OCI-LY1 (cell line): ENCODE data around the gene TRIM7.

Experiments
- H2AFZ ChIP-seq: fragments of 200-600 bp; sonication (generic), shearing (Covaris generic); 2 replicates; pipeline ENCODE4 v1.6.0; 2014; ENCODE audit warnings: antibody characterized with exemption, mild to moderate bottlenecking, low read length
- H3F3A ChIP-seq: fragments of 200-600 bp; sonication (generic), shearing (Covaris generic); 2 replicates; pipeline ENCODE4 v1.6.0; 2014; ENCODE audit warnings: mild to moderate bottlenecking, antibody characterized with exemption, low read length, moderate library complexity; ENCODE audit not compliant: insufficient read depth
- H3K27ac ChIP-seq: fragments of 200-600 bp; sonication (generic); 2 replicates; pipeline ENCODE4 v1.5.1; 2014; ENCODE audit warnings: low read length, mixed run types, mild to moderate bottlenecking, low read depth; ENCODE audit not compliant: poor library complexity, severe bottlenecking
- H3K27me3 ChIP-seq: fragments of 200-600 bp; sonication (generic); 2 replicates; pipeline ENCODE4 v1.6.0; 2014; ENCODE audit warnings: antibody characterized with exemption, mild to moderate bottlenecking, low read length, moderate library complexity; ENCODE audit not compliant: insufficient read depth
- H3K36me3 ChIP-seq: fragments of 200-600 bp; sonication (generic); 2 replicates; pipeline ENCODE4 v1.6.1; 2014; ENCODE audit warnings: mild to moderate bottlenecking, antibody characterized with exemption, low read length, moderate library complexity, mixed read lengths; ENCODE audit not compliant: insufficient read depth
- H3K4me1 ChIP-seq: fragments of 200-600 bp; sonication (generic); 2 replicates; pipeline ENCODE4 v1.5.1; 2014; ENCODE audit warnings: mild to moderate bottlenecking, low read length, moderate library complexity; ENCODE audit not compliant: insufficient read depth, severe bottlenecking
- H3K4me2 ChIP-seq: fragments of 200-600 bp; sonication (generic), shearing (Covaris generic); 2 replicates; pipeline ENCODE4 v1.6.1; 2014; ENCODE audit warnings: low read length
- H3K4me3 ChIP-seq: fragments of 200-600 bp; sonication (generic); 2 replicates; pipeline ENCODE4 v1.5.1; 2014; ENCODE audit warnings: low read length, low read depth, mild to moderate bottlenecking, mixed read lengths; ENCODE audit not compliant: poor library complexity, severe bottlenecking
- H3K79me2 ChIP-seq: fragments of 200-600 bp; shearing (Covaris generic); 2 replicates; pipeline ENCODE4 v1.6.1; 2016; ENCODE audit warnings: mixed run types, low read length, mixed read lengths; ENCODE audit not compliant: insufficient read depth
- H3K9ac ChIP-seq: fragments of 200-600 bp; sonication (generic), shearing (Covaris generic); 2 replicates; pipeline ENCODE4 v1.6.1; 2014; ENCODE audit warnings: mild to moderate bottlenecking, low read length, mixed read lengths
- H3K9me2 ChIP-seq: fragments of 200-600 bp; sonication (generic), shearing (Covaris generic); 2 replicates; pipeline ENCODE4 v1.6.1; 2014; ENCODE audit warnings: low read depth, mild to moderate bottlenecking, low read length, mixed read lengths
- H3K9me3 ChIP-seq: fragments of 200-600 bp; shearing (Covaris generic); 2 replicates; pipeline ENCODE4 v1.6.1; 2014; ENCODE audit warnings: low read length, mixed read lengths
- H4K20me1 ChIP-seq: fragments of 200-600 bp; sonication (generic), shearing (Covaris generic); 2 replicates; pipeline ENCODE4 v1.6.0; 2016; ENCODE audit warnings: mild to moderate bottlenecking, low read length; ENCODE audit not compliant: insufficient read depth
- EZH2 ChIP-seq: fragments of 200-600 bp; sonication (generic), shearing (Covaris generic); IDR thresholded peaks from 2 replicates; pipeline ENCODE4 v1.8.0; 2017; ENCODE audit warnings: borderline replicate concordance, mixed run types, mild to moderate bottlenecking, antibody characterized with exemption, low read length, moderate library complexity, mixed read lengths
- TF ChIP-seq, protein P1 (sequence below): fragments of 200-600 bp; sonication (generic), shearing (Covaris generic); IDR thresholded peaks from 2 replicates; pipeline ENCODE4 v1.5.1; 2017; ENCODE audit warnings: mild to moderate bottlenecking, antibody characterized with exemption, low read length, moderate library complexity, mixed read lengths

The TRIM7 gene

GRCh38 chr5:181194489-181195248 lies 10.3 kb downstream of the TRIM7 start:
- no peaks in the 10 kb centered on the region for H3K36me3 ChIP-seq
- no peak overlapping the region for H3K27ac ChIP-seq
- no peak for TF ChIP-seq EZH2
- TF ChIP-seq, protein P1, sequence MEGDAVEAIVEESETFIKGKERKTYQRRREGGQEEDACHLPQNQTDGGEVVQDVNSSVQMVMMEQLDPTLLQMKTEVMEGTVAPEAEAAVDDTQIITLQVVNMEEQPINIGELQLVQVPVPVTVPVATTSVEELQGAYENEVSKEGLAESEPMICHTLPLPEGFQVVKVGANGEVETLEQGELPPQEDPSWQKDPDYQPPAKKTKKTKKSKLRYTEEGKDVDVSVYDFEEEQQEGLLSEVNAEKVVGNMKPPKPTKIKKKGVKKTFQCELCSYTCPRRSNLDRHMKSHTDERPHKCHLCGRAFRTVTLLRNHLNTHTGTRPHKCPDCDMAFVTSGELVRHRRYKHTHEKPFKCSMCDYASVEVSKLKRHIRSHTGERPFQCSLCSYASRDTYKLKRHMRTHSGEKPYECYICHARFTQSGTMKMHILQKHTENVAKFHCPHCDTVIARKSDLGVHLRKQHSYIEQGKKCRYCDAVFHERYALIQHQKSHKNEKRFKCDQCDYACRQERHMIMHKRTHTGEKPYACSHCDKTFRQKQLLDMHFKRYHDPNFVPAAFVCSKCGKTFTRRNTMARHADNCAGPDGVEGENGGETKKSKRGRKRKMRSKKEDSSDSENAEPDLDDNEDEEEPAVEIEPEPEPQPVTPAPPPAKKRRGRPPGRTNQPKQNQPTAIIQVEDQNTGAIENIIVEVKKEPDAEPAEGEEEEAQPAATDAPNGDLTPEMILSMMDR: no peak
- H2AFZ ChIP-seq: no peak overlapping the region
- no peaks in the 10 kb centered on the region for H3K79me2 ChIP-seq
- no peaks in the 10 kb centered on the region for H4K20me1 ChIP-seq
- H3K9me3 ChIP-seq: no peaks in the 10 kb centered on the region
- H3F3A ChIP-seq: no peaks in the 10 kb centered on the region
- H3K27me3 ChIP-seq: peaks cover 1% of the 10 kb centered on the region; the same call in 1 of the 2 replicates
- no peaks in the 10 kb centered on the region for H3K9me2 ChIP-seq
- H3K4me1 ChIP-seq: peaks cover 9% of the 10 kb centered on the region
- H3K4me3 ChIP-seq: no peak overlapping the region
- no peak overlapping the region for H3K9ac ChIP-seq
- H3K4me2 ChIP-seq: no peak overlapping the region

GRCh38 chr5:181193656-181194055 lies 11.3 kb downstream of the TRIM7 start:
- Histone ChIP-seq H3K9me3 (no peaks in the 10 kb centered on the region), H3K36me3 (no peaks in the 10 kb centered on the region), H3K4me2 (no peak overlapping the region), H2AFZ (no peak overlapping the region), H3K79me2 (no peaks in the 10 kb centered on the region), H3K9ac (no peak overlapping the region), H3K4me3 (no peak overlapping the region), H3K27ac (no peak overlapping the region), H3F3A (no peaks in the 10 kb centered on the region), H3K27me3 (no peaks in the 10 kb centered on the region; the same call in 1 of the 2 replicates), H3K9me2 (no peaks in the 10 kb centered on the region), H3K4me1 (peaks cover 9% of the 10 kb centered on the region), H4K20me1 (no peaks in the 10 kb centered on the region)
- no peak for TF ChIP-seq EZH2
- TF ChIP-seq, protein P1: no peak

- Histone ChIP-seq H3K27ac (no peak overlapping the region), H2AFZ (no peak overlapping the region), H3K9me3 (no peaks in the 10 kb centered on the region), H3K4me3 (peak overlapping the region; percentile 79), H3K36me3 (no peaks in the 10 kb centered on the region), H4K20me1 (no peaks in the 10 kb centered on the region), H3K27me3 (no peaks in the 10 kb centered on the region), H3K9ac (peak overlapping the region; percentile 92), H3K4me1 (peaks cover 14% of the 10 kb centered on the region), H3K4me2 (peak overlapping the region; percentile 92), H3F3A (no peaks in the 10 kb centered on the region), H3K9me2 (no peaks in the 10 kb centered on the region), H3K79me2 (no peaks in the 10 kb centered on the region)
- TF ChIP-seq EZH2: no peak
- TF ChIP-seq, protein P1: no peak
Measured at GRCh38 chr5:181192337-181193046, 12.5 kb downstream of the TRIM7 start.
